HG02678 (cell line): ENCODE data around the gene PLPP2.

Experiments used
- ATAC-seq: cut with Tn5 transposase; IDR thresholded peaks from one replicate; pipeline ENCODE4 v1.9.1; 2021; ENCODE audit warnings: mild to moderate bottlenecking, moderate library complexity; ENCODE audit not compliant: unreplicated experiment

The PLPP2 gene

GRCh38 chr19:317710-318508 lies 26.7 kb upstream of the PLPP2 start:
- ATAC-seq = no peak

DNA sequence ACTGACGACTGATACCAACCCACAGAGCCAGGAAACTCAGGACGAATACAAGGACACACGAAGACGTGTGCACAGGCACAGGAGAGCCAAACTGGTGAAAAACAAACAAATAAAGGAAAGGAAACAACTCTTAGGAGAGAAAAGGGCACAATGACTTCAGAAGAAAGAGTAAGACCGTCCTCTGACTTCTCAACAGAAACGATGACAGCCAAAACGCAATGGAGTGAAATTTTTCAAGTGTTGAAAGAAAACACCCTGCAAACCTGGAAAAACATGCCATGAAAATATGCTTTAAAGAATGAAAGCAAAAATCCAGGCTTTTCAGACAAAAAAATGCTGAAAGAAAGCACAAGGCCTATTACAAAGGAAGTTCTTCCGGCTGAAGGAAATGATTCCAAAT lies 24.6 kb upstream of the PLPP2 start:
- no peak for ATAC-seq

DNA sequence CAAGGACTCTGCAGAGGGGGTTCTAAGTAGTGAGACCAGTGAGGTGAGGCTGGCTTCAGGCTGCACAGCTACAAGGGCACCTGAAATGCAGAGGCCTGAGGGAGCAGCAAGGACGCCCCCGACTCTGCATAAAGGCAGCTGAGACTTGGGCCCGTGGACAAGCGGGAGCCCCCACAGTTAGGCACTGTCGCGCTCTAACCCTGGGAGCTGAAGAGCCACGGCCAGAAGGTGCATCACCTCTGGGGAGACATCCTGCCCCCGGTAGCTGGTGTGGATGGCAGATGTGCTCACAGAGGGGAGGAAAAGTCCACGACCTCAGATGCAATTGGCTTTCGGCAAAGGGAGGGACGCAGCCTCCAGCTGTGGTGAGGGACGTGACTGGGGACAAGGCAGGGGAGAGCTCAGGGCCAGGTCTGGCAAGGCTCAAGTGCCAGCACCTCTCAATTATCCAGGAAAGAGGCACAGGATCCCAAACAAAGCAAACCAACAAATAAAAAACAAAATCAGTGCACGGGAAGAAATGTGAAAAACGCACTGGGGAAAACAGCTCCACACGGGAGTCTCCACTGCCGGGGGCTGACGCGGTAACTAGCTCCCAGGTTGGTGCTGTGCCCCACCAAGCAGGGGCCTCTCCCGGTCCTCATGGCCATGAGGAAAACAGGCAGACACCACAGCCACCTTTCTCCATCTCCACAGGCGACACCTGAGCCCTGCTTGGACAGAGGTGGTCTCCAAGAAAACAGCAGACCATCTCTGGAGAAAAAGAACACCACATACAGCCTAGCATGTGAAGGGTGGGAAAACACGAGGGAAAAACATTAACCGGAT lies 23.0 kb upstream of the PLPP2 start:
- ATAC-seq = no peak

DNA sequence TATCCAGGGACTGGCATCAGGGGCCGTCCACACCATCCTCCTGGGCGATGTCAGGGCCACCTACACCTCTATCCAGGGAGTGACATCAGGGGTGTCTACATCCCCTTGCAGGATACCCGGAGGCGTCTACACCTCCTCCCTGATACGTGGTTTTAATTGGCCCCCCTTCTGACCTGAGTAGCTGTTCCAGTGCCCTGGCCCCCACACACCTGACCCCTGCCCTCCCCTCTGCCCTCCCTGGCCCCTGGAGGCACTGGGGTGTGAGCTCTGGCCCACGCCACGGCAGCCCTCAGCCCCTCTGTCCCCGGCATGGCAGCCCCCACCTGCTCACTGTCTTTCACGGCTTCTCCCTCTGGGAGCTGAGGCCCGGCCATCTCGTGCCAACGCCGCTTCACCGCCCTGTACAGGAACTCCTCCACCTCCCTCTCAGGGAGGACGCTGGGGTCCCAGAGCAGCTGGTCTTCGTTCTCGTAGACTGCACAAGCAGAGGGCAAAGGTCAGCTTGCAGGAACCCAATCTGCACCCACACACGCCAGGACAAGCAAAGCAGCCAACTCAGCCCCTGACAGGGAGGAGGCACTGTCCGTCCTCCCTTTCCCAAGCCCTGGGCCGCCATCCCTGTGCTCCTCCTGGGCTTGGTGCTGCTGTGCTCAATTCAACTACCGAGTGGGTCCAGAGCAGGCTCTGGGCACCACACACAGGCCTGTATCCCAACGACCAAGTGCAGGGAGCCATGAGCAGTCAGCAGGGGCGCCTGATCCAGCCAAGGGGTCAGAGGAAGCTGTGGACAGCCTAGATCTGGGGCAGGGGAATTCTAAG lies 22.2 kb upstream of the PLPP2 start:
- ATAC-seq = no peak

DNA sequence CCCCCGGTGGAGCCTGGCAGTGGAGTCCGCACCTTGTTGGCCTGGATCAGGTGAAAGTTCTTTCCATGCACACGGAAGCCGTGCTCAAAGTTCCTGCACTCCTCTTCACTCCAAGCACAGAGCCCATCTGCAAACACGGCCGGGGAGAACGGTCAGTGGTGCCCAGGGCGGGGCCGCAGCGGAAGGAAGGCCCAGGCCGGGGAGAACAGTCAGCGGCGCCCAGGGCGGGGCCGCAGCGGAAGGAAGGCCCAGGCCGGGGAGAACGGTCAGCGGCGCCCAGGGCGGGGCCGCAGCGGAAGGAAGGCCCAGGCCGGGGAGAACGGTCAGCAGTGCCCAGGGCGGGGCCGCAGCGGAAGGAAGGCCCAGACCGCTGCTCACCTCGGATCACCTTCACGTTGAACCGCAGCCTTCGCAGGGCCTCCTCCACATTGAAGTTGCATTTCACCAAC lies 20.6 kb upstream of the PLPP2 start:
- ATAC-seq = no peak

- no peak for ATAC-seq
Observed at GRCh38 chr19:310781-311496, 19.7 kb upstream of the PLPP2 start.

- ATAC-seq = no peak
Observed at GRCh38 chr19:310141-310651, 19.0 kb upstream of the PLPP2 start.

DNA sequence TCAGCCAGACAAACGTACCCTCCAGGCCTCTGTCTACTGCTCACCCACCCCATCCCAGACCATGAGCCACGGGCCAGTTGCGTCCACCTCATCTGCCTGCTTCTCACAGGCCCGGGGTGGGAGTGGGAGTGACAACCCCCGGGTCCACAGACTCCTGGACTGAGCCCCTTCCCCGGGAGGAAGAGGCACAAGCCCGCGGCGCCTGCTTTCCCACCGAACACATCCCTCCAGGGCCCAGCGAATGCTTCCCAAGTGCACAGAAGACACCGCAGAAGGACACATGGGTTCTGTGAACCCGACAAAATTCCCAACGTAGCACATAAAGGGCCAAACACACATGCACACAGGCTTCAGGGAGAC lies 18.0 kb upstream of the PLPP2 start:
- ATAC-seq = no peak

DNA sequence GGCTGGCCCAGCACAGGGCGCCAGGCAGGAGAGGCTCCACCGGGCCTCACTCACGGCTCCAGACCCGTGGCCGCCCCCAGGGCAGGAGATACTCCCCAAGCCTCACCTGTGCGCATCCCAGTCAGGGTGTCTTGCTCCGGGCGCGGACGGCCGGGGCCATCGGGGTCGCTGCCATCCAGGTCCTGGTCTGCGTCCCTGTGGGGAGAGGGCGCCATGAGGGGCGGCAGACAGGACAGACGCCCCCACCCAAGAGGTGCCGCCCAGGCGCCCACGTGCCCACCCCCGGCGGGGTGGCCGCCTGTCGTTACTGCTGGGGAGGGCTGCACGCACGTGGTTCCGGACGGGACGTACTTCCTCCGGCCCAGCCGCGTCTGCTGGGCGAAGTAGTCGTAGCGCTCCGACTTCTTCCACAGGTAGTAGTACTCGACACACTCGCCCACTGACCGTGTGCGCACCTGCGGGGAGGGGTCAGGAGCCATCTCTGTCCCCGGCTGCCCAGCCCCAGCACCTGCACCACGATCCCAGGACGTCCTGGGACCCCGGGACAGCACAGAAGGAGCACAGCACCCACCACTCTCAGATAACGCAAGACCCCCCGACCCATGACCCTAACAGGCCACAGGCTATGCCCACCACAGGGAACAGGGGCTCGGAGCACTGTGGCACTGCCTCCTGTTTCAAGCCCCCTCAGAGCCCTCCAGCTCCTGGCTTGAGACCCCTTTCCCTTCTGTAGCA lies 17.4 kb upstream of the PLPP2 start:
- no peak for ATAC-seq

DNA sequence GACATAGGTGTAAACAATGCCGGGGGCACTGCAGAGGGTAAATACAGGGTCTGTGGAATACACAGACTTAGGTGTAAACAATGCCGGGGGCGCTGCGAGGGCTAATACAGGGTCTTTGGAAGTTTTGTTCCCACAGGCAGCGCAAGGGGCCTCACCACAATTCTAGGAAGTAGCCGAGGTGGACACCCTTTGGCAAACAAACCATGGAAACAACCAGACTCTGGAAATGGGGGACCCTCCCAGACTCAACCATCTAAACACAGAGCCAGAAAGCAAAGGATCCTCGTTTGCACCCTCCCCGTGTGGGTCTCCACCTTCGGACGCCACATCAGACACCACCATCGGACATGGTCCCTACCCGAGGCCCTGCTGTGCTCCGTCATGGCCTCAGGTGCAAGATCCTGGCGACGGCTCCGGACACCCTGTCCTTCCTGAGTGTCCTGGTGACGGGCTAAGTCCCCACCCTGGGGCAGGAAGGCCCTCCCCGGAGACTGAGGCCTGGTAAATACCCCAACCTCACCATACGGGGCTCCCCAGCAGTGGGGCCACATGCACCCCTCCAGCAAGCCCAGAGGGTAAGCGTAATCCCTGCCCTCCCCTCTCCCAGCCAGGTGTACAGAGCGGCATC lies 16.7 kb upstream of the PLPP2 start:
- no peak for ATAC-seq

DNA sequence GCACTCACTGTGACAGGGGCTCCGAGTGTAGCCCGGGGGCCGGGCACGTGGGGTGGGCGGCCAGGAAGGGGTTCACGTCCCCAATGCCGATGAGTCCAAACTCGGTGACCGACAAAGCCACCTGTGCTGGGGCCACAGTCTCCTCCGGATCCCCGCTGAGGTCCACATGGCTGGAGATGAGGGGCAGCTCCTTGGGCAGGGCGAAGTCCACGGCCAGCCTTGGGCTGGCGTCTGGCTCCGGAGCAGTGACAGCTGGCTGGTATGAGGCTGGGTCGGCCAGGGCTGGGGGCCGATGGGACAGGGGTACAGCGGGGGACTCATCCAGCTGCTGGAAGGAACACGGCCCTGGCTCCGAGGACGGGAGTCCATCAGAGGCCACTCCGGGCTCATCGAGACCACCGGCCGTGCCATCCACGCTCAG lies 15.9 kb upstream of the PLPP2 start:
- no peak for ATAC-seq

DNA sequence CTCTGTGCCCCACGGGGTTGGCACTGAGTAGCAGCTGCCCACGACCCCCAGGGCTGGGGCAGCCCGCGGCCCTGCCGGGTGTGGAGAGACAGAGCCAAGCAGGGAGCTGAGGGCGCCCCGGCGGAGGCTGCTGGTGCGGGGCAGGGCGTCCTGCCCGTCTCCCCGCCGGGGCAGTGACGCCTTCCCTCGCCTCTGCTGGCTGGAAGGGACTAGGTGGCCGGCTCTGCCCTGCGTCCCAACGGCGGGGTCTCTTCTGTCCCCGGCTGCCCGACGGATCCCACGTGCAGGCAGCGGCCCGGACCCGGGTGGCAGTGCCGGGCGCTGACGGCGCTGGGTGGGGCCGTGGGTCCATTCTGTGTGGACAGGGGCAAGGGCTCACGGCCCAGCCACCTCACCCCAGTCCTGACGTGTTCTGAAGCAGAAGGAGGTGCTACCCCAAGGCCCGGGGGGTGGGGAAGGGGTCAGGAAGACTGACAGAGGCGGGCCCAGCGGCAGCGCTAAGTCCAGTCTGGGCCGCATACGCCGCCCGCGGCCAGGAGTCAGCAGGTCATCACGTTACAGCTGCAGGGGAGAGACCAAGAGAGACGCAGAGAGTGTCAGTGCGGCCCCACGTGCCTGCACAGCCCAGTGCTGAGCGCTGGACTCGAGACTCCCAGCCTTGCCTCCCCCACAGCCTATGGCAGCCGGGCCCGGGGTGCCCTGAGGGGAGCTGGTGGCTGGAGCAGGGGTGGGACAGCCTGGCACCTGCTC lies 15.1 kb upstream of the PLPP2 start:
- no peak for ATAC-seq

GRCh38 chr19:305240-306150 lies 14.3 kb upstream of the PLPP2 start:
- ATAC-seq = no peak

DNA sequence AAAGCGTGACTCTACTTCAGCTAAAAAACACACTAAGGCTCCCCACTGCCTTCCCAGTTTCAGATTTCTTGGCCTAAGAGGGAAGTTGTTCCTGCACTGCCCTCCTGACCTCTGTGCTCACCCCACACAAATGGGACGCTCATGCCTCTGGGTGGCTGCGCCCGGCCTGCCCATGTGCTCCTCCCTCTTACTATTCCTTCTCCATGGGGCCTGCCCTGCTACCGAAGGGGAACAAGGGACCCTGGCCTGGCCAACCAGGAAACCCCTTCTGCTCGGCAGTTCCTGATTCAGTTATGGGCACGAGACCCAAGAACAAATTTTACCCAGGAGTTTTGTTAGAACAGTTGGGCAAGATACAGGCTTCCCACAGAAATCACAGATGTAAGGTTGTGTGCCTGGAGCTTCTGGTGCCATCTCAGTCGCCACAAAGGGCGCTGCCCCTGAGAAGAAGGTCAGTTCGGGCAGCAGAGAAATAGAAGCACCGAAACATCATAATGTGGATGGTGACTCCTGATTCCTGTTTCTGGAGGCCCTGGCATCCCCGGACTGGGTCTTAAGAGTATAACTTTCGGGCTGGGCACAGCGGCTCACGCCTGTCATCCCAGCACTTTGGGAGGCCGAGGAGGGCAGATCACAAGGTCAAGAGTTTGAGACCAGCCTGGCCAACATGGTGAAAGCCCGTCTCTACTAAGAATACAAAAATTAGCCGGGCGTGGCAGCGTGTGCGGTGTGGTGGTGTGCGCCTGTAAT lies 5.4 kb upstream of the PLPP2 start:
- ATAC-seq = no peak

DNA sequence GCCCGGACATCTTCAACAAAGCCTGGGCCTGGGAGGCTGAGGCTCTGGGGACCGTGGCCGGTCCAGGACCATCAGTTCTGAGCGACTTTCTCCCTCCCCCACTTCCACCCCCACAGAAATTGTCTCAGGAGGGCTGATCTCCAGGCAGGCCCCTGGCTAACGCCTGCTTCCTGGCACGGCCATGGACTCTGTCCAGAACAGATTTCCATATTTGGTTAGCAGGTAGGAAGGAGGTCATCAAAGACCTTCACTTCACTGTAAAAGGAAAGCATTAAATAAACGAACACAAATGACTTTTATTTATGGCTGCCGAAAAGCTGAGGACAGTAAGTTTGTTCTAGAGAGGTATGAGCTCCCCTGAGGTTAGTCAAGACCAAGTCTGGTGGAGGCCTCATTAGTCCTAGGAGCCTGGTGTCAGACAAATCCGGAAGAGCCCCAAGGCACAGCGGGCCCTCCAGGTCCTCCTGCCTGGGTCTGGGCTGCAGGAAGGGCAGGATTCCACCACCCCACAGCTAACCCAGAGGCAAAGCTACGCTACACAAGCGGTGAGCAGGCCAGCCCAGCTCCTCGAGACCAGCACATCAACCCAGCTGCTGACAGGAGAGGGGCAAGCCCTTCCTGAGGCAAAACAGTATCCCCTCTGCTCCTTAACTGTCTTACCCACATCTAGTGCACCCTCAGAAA lies 4.6 kb upstream of the PLPP2 start:
- no peak for ATAC-seq

- no peak for ATAC-seq
Observed at GRCh38 chr19:294946-295686, 3.9 kb upstream of the PLPP2 start.
